G401 (cell line): ENCODE data around the gene IQCH. TPM values are rescaled to one million over a fixed set of nuclear protein-coding genes. Genes with fewer than 3 reads are reported as not detected.
"Not testable (repeated sequence)": the region's sequence is repeated elsewhere in the genome, so short reads cannot be mapped to it uniquely, and the experiment has no call there.

Experiments
- DNase-seq: peaks from one replicate; pipeline ENCODE4 v3.0.0-alpha.2; 2015; ENCODE audit warnings: low spot score
- in situ Hi-C: cut with HindIII; loops from 2 replicates; pipeline ENCODE4 v1.10.0; 2016; ENCODE audit warnings: low sequenced_read_pairs, mixed read lengths
- total RNA-seq: library from RNA; depleted of rRNA; stranded (reverse); fragments of >200 nt; shearing (Covaris generic); gene quantifications from 2 replicates; pipeline ENCODE4 v1.2.3, GENCODE V29; 2014

The IQCH gene
- total RNA-seq, 1 experiment from 2014 or later = 10.1 TPM

DNA sequence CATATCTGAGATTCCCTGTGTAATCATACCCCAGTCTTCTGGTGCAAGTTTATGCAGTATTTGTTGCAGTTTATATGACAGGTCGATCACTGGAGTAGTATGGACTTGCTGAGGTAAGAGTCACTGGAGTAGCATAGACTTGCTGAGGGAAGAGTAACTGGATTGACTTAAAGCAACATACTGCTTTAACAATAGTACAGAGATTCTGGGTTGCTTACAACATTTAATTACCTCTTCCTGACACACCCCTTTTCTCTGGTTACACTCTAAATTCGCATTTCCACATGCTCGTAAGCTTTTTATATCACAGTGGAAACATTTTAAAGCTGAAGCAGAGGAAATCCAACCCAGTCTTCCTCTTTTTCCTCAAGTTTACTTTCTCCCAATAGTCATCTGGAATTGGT is 11.9 kb upstream of the IQCH start:
- in situ Hi-C loops = no loop called here

DNA sequence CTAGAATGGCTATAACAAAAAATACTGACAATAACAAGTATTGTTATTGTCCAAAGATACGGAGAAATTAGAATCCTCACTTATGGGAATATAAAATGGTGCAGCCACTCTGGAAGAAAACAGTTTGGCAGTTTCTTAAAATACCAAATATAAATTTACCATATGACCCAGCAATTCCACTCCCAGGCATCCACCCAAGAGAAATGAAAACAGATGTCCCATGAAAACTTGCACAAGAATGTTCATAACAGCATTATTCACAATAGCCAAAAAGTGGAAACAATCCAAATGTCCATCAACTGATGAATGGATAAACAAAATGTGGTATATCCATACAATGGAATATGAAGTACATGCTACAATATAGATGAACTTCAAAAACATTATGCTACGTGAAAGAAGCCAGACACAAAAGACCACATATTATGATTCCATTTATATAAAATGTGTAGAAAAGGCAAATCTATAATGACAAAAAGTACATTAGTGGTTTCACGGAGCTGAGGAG is 9.6 kb upstream of the IQCH start:
- in situ Hi-C loops = no loop called here
- DNase-seq = no peak

More for the DNA sequence above, 11.9 kb upstream of the IQCH start:
- no peak for DNase-seq

DNA sequence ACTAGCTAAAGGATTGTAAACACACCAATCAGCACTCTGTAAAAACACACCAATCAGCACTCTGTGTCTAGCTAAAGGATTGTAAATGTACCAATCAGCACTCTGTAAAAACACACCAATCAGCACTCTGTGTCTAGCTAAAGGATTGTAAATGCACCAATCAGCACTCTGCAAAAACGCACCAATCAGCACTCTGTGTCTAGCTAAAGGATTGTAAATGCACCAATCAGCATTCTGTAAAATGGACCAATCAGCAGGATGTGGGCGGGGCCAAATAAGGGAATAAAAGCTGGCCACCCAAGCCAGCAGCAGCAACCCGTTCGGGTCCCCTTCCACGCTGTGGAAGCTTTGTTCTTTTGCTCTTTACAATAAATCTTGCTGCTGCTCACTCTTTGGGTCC is 8.0 kb upstream of the IQCH start:
- in situ Hi-C loops, DNase-seq: not testable (repeated sequence)

GRCh38 chr15:67248011-67248505 is 6.5 kb upstream of the IQCH start:
- in situ Hi-C loops = no loop called here
- DNase-seq = no peak

- DNase-seq = no peak
- in situ Hi-C loops = no loop called here
Observed at GRCh38 chr15:67249830-67250229, 4.8 kb upstream of the IQCH start.

DNA sequence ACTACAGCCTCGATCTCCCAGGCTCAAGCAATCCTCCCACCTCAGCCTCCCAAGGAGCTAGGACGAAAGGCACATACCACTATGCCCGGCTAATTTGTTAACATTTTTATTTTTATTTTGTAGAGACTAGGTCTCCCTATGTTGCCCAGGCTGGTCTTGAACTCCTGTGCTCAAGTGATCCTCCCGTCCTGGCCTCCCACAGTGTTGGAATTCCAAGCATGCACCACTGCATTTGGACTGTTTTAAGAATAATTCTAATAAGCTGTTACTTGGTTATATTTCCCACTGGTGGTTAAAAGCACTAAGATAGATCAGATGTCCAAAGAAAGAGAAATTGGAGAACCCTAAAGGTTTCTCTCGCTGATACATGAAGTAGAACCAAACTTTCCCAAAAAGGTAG is 3.3 kb upstream of the IQCH start:
- in situ Hi-C loops = no loop called here

GRCh38 chr15:67253101-67253500 is 1.5 kb upstream of the IQCH start:
- no peak for DNase-seq
- in situ Hi-C loops = no loop called here

More for the DNA sequence above, 3.3 kb upstream of the IQCH start:
- DNase-seq = no peak

- DNase-seq = no peak
- in situ Hi-C loops = no loop called here
Observed at GRCh38 chr15:67253549-67254237, 893 bp upstream of the IQCH start.

DNA sequence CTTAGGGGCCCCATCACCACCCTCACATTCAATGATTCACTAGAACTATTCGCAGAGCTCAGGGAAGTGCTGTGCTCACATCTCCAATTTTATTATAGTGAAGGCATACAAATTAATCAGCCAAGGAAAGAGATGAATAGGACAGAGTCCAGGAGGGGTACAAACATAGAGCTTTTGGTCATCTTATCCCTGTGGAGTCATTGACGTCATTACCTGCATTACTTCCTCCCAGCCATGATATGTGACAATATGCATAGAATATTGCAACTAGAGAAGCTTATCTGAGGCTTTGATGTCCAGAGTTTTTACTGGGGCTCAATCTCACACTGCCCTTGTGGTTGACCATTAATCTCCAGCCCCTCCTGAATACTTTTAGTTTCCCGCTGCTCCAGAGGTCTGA is 1.5 kb downstream of the IQCH start:
- no peak for DNase-seq
- in situ Hi-C loops = no loop called here

GRCh38 chr15:67258412-67258811 is 3.8 kb downstream of the IQCH start:
- DNase-seq, in situ Hi-C loops: not testable (repeated sequence)

DNA sequence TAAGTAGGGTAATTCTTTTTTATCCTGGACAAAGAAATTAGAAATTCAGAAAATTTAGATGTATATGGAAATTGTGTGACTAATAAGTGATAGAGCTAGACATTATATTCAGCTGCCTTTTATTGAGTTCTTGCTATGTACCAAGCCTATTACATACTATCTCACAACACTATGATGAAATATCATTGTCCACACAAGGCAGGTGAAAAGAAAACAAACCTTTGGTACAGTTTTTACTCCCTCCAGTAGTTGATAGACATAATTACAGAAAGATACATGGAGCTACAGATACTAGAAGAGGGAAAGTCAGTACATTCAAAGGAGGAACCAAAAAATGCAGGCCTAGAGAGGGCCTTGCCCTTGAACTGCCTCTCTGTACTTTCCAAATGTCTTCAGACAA is 4.8 kb downstream of the IQCH start:
- in situ Hi-C loops = no loop called here
- DNase-seq = no peak

DNA sequence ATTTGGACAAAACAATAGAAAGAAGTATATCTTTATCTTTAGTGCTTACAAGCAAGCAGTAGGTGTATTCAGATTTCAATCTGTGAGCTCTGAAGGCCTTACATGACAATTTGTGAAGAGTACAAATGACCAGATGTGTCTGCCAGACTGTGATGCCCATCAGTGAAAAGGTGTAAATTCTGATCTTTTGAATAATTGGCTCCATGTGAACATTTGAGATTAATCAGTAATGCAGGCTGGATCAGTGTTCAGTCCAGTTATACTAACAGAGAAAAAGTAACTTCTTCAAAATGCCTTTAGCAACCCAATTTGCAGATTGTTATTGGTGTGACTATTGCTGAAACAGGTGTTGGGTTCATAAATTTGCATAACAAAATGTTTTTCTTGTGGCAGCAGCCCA is 5.2 kb downstream of the IQCH start:
- no peak for DNase-seq
- in situ Hi-C loops = no loop called here

GRCh38 chr15:67266870-67267269 is 12.3 kb downstream of the IQCH start:
- DNase-seq = no peak
- in situ Hi-C loops = no loop called here

DNA sequence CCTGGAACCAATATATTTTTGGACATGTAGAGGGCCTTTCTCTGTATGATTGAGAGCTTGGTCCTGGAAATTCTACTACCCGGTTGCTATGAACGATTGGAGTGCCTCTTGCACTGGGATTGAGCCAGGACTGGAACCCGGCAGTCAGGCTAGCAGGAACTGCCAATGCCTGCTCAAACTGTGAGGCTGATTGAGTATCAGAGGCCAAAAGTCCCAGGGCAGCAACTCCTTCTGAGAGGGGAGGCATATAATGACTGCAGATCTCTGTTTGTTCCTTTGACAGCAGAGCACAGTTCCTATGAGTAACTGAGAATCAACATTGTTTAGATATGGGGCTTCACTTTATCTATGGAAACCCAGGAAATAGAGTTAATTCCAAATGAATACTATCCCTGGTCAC is 12.9 kb downstream of the IQCH start:
- in situ Hi-C loops = no loop called here

GRCh38 chr15:67267951-67268941 is 13.7 kb downstream of the IQCH start:
- in situ Hi-C loops = no loop called here
- DNase-seq = no peak

More for the DNA sequence above, 12.9 kb downstream of the IQCH start:
- DNase-seq = no peak

DNA sequence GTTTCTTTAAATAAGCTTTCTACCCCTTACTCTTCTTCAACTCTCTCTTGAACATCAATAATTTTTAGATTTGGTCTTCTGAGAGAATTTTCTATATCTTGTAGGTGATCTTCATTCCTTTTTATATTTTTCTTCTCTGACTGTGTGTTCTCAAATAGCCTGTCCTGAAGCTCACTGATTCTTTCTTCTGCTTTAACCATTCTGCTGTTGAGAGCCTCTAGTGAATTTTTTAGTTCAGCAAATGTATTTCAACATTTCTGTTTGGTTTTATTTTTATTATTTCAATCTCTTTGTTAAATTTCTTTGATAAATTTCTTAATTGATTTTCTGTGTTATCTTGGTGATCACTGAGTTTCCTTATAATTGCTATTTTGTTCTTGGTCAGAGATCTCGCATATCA is 19.6 kb downstream of the IQCH start:
- DNase-seq = no peak
- in situ Hi-C loops = no loop called here

DNA sequence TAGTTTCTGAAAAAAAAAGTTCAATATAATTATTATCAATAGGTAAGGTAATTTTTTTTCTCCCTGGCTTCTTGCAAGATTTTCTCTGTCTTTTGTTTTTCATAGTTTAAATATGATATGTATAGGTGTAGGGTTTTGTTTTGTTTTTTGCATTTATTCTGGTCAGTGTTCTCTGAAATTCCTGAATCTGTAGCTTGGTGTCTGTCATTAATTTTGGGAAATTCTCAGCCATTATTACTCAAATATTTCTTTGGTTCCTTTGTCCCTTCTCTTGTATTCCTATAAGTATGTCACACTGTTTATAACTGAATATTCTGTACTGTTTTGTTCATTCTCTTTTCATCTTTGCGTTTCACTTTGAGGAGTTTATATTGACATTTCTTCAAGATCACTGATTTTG is 22.1 kb downstream of the IQCH start:
- in situ Hi-C loops = no loop called here
- no peak for DNase-seq

DNA sequence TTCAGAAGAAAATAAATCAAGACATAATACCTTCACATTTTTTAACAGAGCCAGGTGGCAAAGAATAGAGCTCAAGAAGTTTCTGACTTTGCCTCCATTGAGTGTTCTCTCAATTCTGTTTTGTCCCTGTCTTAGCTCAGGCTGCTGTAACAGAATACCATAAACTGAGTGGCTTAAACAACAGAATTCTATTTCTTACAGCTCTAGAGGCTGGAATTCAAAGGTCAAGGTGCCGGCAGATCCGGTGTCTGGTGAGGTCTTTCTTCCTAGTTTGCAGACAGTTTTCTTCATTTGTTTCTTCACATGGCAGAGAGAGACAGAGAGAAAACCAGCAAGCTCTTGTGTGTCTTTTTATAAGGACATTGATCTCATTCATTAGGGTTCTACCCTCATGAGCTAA is 25.6 kb downstream of the IQCH start:
- no peak for DNase-seq
- in situ Hi-C loops = no loop called here

DNA sequence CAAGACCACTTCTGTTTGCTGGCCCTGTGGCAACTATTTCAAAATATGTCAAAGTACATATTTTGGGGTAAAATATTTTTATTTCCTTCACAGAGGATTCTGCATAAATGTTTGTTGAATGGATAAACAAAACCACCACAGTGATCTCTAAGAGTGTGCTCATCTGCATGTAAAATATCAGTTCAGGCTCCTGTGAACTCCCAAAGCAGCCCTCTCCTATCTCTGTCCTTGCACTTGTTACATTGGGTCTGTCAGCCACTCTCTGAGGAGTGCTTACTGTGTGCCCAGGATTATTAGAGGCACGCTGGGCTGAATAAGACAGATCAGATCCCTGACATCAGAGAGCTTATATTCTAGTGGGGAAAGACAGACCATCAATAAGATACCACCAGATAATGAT is 27.1 kb downstream of the IQCH start:
- in situ Hi-C loops = no loop called here
- DNase-seq = no peak

- in situ Hi-C loops, DNase-seq: not testable (repeated sequence)
Observed at GRCh38 chr15:67285625-67286024, 31.0 kb downstream of the IQCH start.
